DOHH2 (cell line): ENCODE measurements around the gene DCTN4.

Experiments
- H3F3A ChIP-seq: fragments of 200-600 bp; sonication (generic), shearing (Covaris generic); 2 replicates; pipeline ENCODE4 v1.6.0; 2016; ENCODE audit warnings: antibody characterized with exemption, mild to moderate bottlenecking; ENCODE audit not compliant: control insufficient read depth, insufficient read depth
- H3K27ac ChIP-seq: fragments of 200-600 bp; sonication (generic); 2 replicates; pipeline ENCODE4 v1.5.1; 2014; ENCODE audit warnings: low read depth, mild to moderate bottlenecking, low read length, moderate library complexity
- H3K27me3 ChIP-seq: fragments of 200-600 bp; sonication (generic); 2 replicates; pipeline ENCODE4 v1.6.1; 2014; ENCODE audit warnings: mild to moderate bottlenecking, low read length, mixed read lengths; ENCODE audit not compliant: control insufficient read depth
- H3K36me3 ChIP-seq: fragments of 200-600 bp; sonication (generic); 2 replicates; pipeline ENCODE4 v1.6.1; 2014; ENCODE audit warnings: mild to moderate bottlenecking, low read length, moderate library complexity, mixed read lengths; ENCODE audit not compliant: control insufficient read depth
- H3K4me1 ChIP-seq: fragments of 200-600 bp; sonication (generic); 2 replicates; pipeline ENCODE4 v1.6.1; 2014; ENCODE audit warnings: mild to moderate bottlenecking, low read length, mixed read lengths; ENCODE audit not compliant: control insufficient read depth
- H3K4me2 ChIP-seq: fragments of 200-600 bp; sonication (generic); 2 replicates; pipeline ENCODE4 v1.6.0; 2014; ENCODE audit warnings: mild to moderate bottlenecking, low read length, moderate library complexity
- H3K4me3 ChIP-seq: fragments of 200-600 bp; sonication (generic); 2 replicates; pipeline ENCODE4 v1.5.1; 2014; ENCODE audit warnings: mild to moderate bottlenecking, low read length, mixed read lengths
- H3K79me2 ChIP-seq: fragments of 200-600 bp; sonication (generic); 2 replicates; pipeline ENCODE4 v1.6.1; 2014; ENCODE audit warnings: mild to moderate bottlenecking, low read length, mixed read lengths; ENCODE audit not compliant: control insufficient read depth
- H3K9me2 ChIP-seq: fragments of 200-600 bp; sonication (generic); replicated peaks from 2 replicates; pipeline ENCODE4 v1.6.1; 2014; ENCODE audit warnings: mild to moderate bottlenecking, low read length, mixed read lengths; ENCODE audit not compliant: control insufficient read depth
- H3K9me3 ChIP-seq: fragments of 200-600 bp; sonication (generic); 2 replicates; pipeline ENCODE4 v1.6.1; 2014; ENCODE audit warnings: antibody characterized with exemption, low read length, mixed read lengths; ENCODE audit not compliant: control insufficient read depth, insufficient read depth
- H4K20me1 ChIP-seq: fragments of 200-600 bp; sonication (generic); 2 replicates; pipeline ENCODE4 v1.6.0; 2014; ENCODE audit warnings: low read depth, mild to moderate bottlenecking, antibody characterized with exemption, low read length, moderate library complexity; ENCODE audit not compliant: control insufficient read depth, insufficient read depth
- EZH2phosphoT487 ChIP-seq: fragments of 200-600 bp; sonication (generic); IDR thresholded peaks from 2 replicates; pipeline ENCODE4 v1.6.1; 2017; ENCODE audit warnings: borderline replicate concordance, mild to moderate bottlenecking, antibody characterized with exemption, low read length, moderate library complexity, mixed read lengths
- TF ChIP-seq, protein P1 (sequence below): fragments of 200-600 bp; sonication (generic); IDR thresholded peaks from one replicate; pipeline ENCODE4 v1.5.1; 2014; ENCODE audit warnings: antibody characterized with exemption, mild to moderate bottlenecking, low read depth, low read length; ENCODE audit not compliant: poor library complexity, severe bottlenecking

Gene DCTN4

DNA sequence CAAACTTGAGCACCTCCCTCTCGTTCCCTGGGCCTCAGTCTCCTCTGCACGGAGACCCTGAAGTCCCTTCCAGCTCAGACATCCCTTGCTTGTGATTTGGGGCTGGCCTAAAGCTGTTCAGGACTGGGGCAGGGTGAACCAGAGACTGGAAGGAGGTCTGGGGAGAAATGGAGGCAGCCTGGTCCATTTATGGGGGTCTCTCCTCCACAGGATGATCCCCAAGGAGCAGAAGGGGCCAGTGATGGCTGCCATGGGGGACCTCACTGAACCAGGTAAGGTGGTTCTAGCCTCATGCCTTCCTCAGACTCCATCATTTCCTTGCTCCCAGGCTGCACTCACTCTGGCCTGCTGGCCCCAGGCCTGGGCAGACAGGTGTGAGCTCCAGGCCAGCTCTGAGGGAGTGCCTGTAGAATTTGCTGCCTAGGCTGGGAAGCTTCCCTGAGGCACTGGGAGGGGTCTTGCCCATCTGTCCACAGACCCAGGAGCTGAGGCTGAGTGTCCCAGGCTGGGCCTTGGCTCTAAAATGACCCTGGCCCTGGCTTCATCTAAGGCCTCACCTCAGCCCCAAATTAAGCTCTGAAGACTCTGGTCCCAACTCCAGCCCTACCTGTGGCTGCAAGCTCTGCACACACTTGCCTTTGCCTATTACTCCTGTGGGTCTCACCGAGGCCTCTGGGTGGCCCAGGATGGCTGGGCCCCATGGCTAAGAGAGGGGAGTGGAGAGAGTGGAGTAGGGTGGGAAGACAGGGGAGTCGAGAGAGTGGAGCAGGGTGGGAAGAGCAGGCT is 95.9 kb downstream of the DCTN4 start:
- H3K9me2 ChIP-seq = no peaks in the 10 kb centered on the region
- no peaks in the 10 kb centered on the region for H4K20me1 ChIP-seq
- TF ChIP-seq, protein P1, sequence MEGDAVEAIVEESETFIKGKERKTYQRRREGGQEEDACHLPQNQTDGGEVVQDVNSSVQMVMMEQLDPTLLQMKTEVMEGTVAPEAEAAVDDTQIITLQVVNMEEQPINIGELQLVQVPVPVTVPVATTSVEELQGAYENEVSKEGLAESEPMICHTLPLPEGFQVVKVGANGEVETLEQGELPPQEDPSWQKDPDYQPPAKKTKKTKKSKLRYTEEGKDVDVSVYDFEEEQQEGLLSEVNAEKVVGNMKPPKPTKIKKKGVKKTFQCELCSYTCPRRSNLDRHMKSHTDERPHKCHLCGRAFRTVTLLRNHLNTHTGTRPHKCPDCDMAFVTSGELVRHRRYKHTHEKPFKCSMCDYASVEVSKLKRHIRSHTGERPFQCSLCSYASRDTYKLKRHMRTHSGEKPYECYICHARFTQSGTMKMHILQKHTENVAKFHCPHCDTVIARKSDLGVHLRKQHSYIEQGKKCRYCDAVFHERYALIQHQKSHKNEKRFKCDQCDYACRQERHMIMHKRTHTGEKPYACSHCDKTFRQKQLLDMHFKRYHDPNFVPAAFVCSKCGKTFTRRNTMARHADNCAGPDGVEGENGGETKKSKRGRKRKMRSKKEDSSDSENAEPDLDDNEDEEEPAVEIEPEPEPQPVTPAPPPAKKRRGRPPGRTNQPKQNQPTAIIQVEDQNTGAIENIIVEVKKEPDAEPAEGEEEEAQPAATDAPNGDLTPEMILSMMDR = no peak
- TF ChIP-seq EZH2phosphoT487 = no peak
- no peaks in the 10 kb centered on the region for H3K79me2 ChIP-seq
- H3K27ac ChIP-seq = no peak overlapping the region
- no peaks in the 10 kb centered on the region for H3K9me3 ChIP-seq
- no peaks in the 10 kb centered on the region for H3K36me3 ChIP-seq
- peaks cover 11% of the 10 kb centered on the region for H3K27me3 ChIP-seq
- H3K4me3 ChIP-seq = no peak overlapping the region
- no peak overlapping the region for H3K4me2 ChIP-seq
- H3F3A ChIP-seq = no peaks in the 10 kb centered on the region
- no peaks in the 10 kb centered on the region for H3K4me1 ChIP-seq

DNA sequence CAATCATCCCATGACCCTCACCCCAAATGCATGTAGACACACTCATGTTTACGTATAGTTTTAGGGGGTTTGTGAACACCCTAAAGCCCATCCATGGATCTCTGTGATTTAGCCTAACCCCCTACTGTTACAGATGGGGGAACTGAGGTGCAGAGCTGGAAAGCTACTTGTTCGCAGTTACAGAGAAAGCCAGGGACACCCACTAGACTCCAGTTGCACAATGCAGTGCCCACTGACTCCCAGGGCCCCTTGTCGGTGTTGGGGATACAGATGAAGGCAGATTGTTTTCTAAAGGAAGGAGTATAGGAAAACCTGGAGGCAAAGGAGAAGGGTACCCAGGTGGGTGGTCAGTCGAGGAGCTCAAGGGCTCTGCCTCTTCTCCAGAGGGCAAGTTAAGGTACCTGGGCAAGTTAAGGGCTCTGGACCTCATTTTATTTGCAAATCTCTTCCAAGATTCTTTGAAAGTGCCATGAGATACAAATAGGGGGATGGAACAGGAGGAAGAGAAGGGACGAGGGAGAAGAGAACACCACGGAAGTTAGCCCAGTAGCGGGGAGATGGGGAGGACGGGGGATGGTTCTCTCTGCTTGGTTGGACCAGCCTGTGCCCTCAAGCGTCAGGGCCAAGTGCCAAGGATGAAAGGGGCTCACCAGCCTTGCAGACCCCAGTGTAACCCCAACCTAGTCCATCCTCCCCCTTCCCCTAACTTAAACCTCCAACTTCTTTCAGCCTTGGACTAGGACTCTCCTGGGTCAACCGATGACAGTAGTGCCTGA is 96.8 kb downstream of the DCTN4 start:
- H3K4me3 ChIP-seq = no peak overlapping the region
- H3K27ac ChIP-seq = no peak overlapping the region
- no peaks in the 10 kb centered on the region for H4K20me1 ChIP-seq
- no peaks in the 10 kb centered on the region for H3K36me3 ChIP-seq
- peaks cover 5% of the 10 kb centered on the region for H3K27me3 ChIP-seq
- no peak for TF ChIP-seq EZH2phosphoT487
- TF ChIP-seq, protein P1 = no peak
- no peaks in the 10 kb centered on the region for H3F3A ChIP-seq
- H3K9me3 ChIP-seq = no peaks in the 10 kb centered on the region
- no peaks in the 10 kb centered on the region for H3K79me2 ChIP-seq
- H3K9me2 ChIP-seq = no peaks in the 10 kb centered on the region
- H3K4me2 ChIP-seq = no peak overlapping the region
- peaks cover 3% of the 10 kb centered on the region for H3K4me1 ChIP-seq

DNA sequence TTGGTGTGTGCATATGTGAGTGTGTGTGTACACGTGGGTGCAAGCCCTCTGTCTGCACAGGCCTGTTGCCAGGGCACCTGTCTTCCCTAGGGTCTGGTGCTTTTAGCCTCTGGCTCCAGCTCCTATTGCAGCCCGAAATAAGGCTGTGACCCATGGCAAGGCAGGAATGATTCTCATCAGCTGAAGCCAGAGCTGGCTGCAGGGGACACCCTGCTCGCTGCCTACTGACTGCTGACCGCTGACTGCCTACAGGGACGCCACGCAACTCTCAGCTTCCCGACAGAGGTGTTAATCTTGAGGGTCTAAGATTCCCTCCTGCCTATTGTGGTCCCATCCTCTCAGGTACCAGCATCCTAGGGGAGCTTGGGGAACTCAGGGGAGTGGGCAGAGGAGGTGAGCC is 97.7 kb downstream of the DCTN4 start, which contains the start of gene MYOZ3:
TSS of gene MYOZ3 (plus strand) at position 166 of the 400 bp plus-strand sequence. CDS start 1,691 bp downstream, outside the sequence.
- Histone ChIP-seq H4K20me1 (no peaks in the 10 kb centered on the region), H3K4me1 (peaks cover 9% of the 10 kb centered on the region), H3F3A (no peaks in the 10 kb centered on the region), H3K36me3 (no peaks in the 10 kb centered on the region), H3K27ac (no peak within 1 kb of the TSS), H3K9me2 (no peaks in the 10 kb centered on the region), H3K4me2 (no peak within 1 kb of the TSS), H3K9me3 (no peaks in the 10 kb centered on the region), H3K79me2 (no peaks in the 10 kb centered on the region), H3K27me3 (peaks cover 6% of the 10 kb centered on the region; the same call in 1 of the 2 replicates), H3K4me3 (no peak within 1 kb of the TSS)
- no peak for TF ChIP-seq EZH2phosphoT487
- TF ChIP-seq, protein P1 = no peak
